Measurements from ENCODE around the gene NEGR1. TPM values are rescaled to one million over a fixed set of nuclear protein-coding genes. Genes with fewer than 3 reads are reported as not detected.

The NEGR1 gene
- total and polyA plus RNA-seq, 9 of the 15 experiments (the other 6 are each of a cell fraction or from before 2014, with no cell fraction given), result not detected

DNA sequence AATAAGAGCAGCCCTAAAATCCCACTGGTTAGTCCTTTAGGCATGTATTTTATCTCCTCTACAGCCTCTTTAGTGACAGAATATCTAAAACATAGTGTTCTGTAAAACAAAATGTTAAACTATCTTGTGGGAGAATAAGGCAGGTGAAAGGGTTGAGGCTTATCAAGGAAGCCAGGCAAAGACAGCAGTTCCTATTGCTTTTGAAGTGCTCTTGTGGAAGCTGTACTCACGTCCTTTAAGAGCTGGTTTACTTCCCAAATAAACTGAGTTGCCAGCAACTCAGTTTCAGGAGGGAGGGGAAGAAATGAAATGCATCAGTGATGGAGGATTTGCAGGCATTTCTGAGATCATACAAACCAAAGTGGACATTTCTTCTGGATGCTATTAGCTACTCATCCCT is 671.9 kb downstream of the NEGR1 start (continued):
- TF ChIP-seq, protein P1, sequence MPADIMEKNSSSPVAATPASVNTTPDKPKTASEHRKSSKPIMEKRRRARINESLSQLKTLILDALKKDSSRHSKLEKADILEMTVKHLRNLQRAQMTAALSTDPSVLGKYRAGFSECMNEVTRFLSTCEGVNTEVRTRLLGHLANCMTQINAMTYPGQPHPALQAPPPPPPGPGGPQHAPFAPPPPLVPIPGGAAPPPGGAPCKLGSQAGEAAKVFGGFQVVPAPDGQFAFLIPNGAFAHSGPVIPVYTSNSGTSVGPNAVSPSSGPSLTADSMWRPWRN (IDR thresholded peaks at IDR 0.05; ENCODE audit: low read depth), result no peak
- TF ChIP-seq PCBP1 (IDR thresholded peaks at IDR 0.05; ENCODE audit: low read depth, low read length, poor library complexity, severe bottlenecking) (no peak), KLF6 (CRISPR knock-in tag; IDR thresholded peaks at IDR 0.05; ENCODE audit: borderline replicate concordance) (no peak)

DNA sequence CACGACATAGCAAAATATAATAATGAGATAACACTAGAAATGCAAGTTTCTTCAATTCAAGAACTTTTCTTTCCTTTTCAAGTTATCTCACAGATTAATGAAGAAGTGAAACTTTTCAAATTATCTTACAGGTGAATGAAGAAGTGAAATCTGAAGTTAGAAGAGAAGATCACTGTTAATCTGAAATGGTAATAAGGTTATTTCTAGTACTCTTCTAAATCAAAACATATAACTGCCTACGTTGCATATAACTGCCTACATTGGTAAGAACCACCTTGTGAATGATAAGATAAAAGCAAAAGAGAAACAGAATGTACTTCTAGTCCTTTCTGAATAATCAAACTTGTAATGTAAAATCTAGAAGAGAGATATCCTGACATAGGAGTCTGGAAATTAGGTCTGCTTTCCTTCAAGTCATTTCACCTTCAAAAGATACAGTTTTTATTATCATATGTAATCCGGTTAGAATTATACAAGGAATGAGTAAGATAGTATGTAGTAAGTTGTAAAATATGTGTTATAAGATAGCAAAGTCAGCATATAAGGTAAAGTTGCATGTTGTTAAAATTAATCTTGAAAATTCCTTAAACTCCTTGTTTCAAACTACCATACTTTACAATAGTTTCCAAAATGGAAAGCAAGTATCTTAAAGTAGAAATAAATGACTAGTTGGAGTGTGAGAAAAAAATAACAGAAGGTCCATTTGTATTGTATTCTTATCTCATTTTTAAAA is 679.1 kb downstream of the NEGR1 start:
- no peaks in the 10 kb centered on the region for H4K20me1 ChIP-seq (replicated peaks; ENCODE audit: control insufficient read depth, insufficient read depth, low read length)
- ChIA-PET CTCF (ENCODE audit: low intra/inter-chr PET ratio) (no interaction called here), POLR2A (no interaction called here)
- H3K27ac ChIP-seq (ENCODE audit: extremely low read depth, low read depth, low read length), result no peak overlapping the region
- H3K4me3 ChIP-seq, result no peak overlapping the region
- no peaks in the 10 kb centered on the region for H3K79me2 ChIP-seq (ENCODE audit: control insufficient read depth, insufficient read depth, low read length)
- no peak overlapping the region for H2AFZ ChIP-seq (ENCODE audit: low read depth, low read length)
- no peak overlapping the region for H3K4me2 ChIP-seq (ENCODE audit: insufficient read depth, low read length)
- H3K4me1 ChIP-seq (replicated peaks in 1 of 2; ENCODE audit: control insufficient read depth in 2 of 2, insufficient read depth in 2 of 2, low read length in 2 of 2), result no peaks in the 10 kb centered on the region
- no peak overlapping the region for H3K9ac ChIP-seq (ENCODE audit: insufficient read depth in 1 of 2, low read depth in 2 of 2, low read length in 2 of 2)
- intact Hi-C loops (cut with micrococcal nuclease) (no loop called here), in situ Hi-C loops (cut with MboI) (no loop called here)
- H3K36me3 ChIP-seq (ENCODE audit: control insufficient read depth, insufficient read depth, low read length), result no peaks in the 10 kb centered on the region
- no peaks in the 10 kb centered on the region for H3K27me3 ChIP-seq (ENCODE audit: control insufficient read depth in 2 of 2, insufficient read depth in 2 of 2, low read length in 2 of 2)
- H3K9me1 ChIP-seq (ENCODE audit: control insufficient read depth, insufficient read depth, low read length), result no peaks in the 10 kb centered on the region
- DNase-seq (ENCODE audit: extremely low read depth in 1 of 4, low spot score in 3 of 4) (no peak), ATAC-seq (no peak), FAIRE-seq (no peak)
- TF ChIP-seq, protein P2, sequence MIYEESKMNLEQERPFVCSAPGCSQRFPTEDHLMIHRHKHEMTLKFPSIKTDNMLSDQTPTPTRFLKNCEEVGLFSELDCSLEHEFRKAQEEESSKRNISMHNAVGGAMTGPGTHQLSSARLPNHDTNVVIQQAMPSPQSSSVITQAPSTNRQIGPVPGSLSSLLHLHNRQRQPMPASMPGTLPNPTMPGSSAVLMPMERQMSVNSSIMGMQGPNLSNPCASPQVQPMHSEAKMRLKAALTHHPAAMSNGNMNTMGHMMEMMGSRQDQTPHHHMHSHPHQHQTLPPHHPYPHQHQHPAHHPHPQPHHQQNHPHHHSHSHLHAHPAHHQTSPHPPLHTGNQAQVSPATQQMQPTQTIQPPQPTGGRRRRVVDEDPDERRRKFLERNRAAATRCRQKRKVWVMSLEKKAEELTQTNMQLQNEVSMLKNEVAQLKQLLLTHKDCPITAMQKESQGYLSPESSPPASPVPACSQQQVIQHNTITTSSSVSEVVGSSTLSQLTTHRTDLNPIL (CRISPR knock-in tag; IDR thresholded peaks at IDR 0.05), result no peak
- TF ChIP-seq TGIF2 (CRISPR knock-in tag; IDR thresholded peaks at IDR 0.05) (no peak), DPF2 (IDR thresholded peaks at IDR 0.05) (no peak), NRF1 (conservative IDR thresholded peaks at IDR 0.05 in 1 of 2, IDR thresholded peaks at IDR 0.05 in 1 of 2) (no peak), ZFP1 (CRISPR knock-in tag; IDR thresholded peaks at IDR 0.05) (no peak), HDAC8 (tag; IDR thresholded peaks at IDR 0.05) (no peak), ZNF316 (IDR thresholded peaks at IDR 0.05) (peak; percentile 64; the same call in 1 of the 2 replicates)
- TF ChIP-seq, protein P3, sequence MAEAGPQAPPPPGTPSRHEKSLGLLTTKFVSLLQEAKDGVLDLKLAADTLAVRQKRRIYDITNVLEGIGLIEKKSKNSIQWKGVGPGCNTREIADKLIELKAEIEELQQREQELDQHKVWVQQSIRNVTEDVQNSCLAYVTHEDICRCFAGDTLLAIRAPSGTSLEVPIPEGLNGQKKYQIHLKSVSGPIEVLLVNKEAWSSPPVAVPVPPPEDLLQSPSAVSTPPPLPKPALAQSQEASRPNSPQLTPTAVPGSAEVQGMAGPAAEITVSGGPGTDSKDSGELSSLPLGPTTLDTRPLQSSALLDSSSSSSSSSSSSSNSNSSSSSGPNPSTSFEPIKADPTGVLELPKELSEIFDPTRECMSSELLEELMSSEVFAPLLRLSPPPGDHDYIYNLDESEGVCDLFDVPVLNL (CRISPR knock-in tag; IDR thresholded peaks at IDR 0.05; ENCODE audit: low read depth), result no peak
- BruUV-seq (replicated peaks), result no TSS peak
- WGBS (ENCODE audit: insufficient coverage, low coverage, missing lambda C conversion rate), result 0% methylated on average over 3 of the region's 3 CpGs
- H3K9me3 ChIP-seq (replicated peaks; ENCODE audit: control insufficient read depth, insufficient read depth, low read depth, low read length), result 0 out of 2 replicates have a peak, but pooled peaks cover 1% of the 10 kb centered on the region
